Ovary (tissue), 3 donors: Measurements from ENCODE around the gene NIM1K.

Experiments used
- EP300 ChIP-seq: sonication (generic); formaldehyde crosslinking; IDR thresholded peaks from one replicate; pipeline ENCODE4 v1.6.1; 2017; ENCODE audit warnings: antibody characterized with exemption
- POLR2A ChIP-seq: fragments of 450-650 bp; IDR thresholded peaks from one replicate; pipeline ENCODE4 v1.6.1; 2017; ENCODE audit warnings: antibody characterized with exemption, mild to moderate bottlenecking, moderate library complexity
- TF ChIP-seq, protein P1 (sequence below), 3 donors: fragments of 450-650 bp in 2 of 3; fragments of 200-600 bp in 1 of 3; IDR thresholded peaks; one replicate each; pipeline versions ENCODE4 v1.5.1 to v1.8.0; 2016 to 2022; ENCODE audit warnings: antibody characterized with exemption in 3 of 3, mild to moderate bottlenecking in 1 of 3
- donor health status: DM: no; HTN: no; CAD: no.

DNA sequence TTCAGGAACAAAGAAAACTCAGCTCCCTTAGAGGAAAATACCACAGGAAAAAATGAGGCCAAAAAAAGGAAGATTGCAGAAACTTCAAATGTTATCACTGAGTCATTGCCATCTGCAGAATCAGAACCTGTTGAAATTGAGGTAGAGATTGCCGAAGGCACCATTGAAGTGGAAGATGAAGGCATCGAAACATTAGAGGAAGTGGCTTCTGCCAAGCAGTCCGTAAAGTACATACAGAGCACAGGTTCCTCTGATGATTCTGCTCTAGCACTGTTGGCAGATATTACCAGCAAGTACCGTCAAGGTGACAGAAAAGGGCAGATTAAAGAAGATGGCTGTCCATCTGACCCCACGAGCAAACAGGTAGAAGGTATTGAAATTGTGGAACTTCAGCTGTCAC lies 30.8 kb upstream of the NIM1K start:
- TF ChIP-seq, protein P1, sequence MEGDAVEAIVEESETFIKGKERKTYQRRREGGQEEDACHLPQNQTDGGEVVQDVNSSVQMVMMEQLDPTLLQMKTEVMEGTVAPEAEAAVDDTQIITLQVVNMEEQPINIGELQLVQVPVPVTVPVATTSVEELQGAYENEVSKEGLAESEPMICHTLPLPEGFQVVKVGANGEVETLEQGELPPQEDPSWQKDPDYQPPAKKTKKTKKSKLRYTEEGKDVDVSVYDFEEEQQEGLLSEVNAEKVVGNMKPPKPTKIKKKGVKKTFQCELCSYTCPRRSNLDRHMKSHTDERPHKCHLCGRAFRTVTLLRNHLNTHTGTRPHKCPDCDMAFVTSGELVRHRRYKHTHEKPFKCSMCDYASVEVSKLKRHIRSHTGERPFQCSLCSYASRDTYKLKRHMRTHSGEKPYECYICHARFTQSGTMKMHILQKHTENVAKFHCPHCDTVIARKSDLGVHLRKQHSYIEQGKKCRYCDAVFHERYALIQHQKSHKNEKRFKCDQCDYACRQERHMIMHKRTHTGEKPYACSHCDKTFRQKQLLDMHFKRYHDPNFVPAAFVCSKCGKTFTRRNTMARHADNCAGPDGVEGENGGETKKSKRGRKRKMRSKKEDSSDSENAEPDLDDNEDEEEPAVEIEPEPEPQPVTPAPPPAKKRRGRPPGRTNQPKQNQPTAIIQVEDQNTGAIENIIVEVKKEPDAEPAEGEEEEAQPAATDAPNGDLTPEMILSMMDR (IDR thresholded peaks at IDR 0.05) = no peak
- TF ChIP-seq POLR2A (no peak), EP300 (no peak)
